Hepatocyte (in vitro differentiated cells): ENCODE measurements around the gene LRBA.

Source experiments
- CTCF ChIP-seq: fragments of 200-600 bp; sonication (generic); IDR thresholded peaks from 2 replicates; pipeline ENCODE4 v1.5.1; 2016; ENCODE audit warnings: antibody characterized with exemption, mild to moderate bottlenecking; ENCODE audit not compliant: poor library complexity
- EZH2 ChIP-seq: fragments of 200-600 bp; sonication (generic); IDR thresholded peaks from 2 replicates; pipeline ENCODE4 v1.6.1; 2016; ENCODE audit warnings: antibody characterized with exemption, mild to moderate bottlenecking, borderline replicate concordance
- EZH2phosphoT487 ChIP-seq: fragments of 200-600 bp; sonication (generic); IDR thresholded peaks from one replicate; pipeline ENCODE4 v1.6.1; 2018; ENCODE audit warnings: antibody characterized with exemption, mild to moderate bottlenecking, low read depth, moderate library complexity; ENCODE audit not compliant: unreplicated experiment, severe bottlenecking

GRCh38 chr4:151038452-151039157, 23.5 kb upstream of the LRBA start:
- no peak for TF ChIP-seq CTCF
- TF ChIP-seq EZH2phosphoT487 = no peak
- no peak for TF ChIP-seq EZH2
